HG02852 (cell line): Measurements from ENCODE around the gene FSTL4.

Experiments used
- ATAC-seq: cut with Tn5 transposase; IDR thresholded peaks from one replicate; pipeline ENCODE4 v1.9.1; 2021; ENCODE audit warnings: mild to moderate bottlenecking, moderate library complexity; ENCODE audit not compliant: unreplicated experiment

FSTL4 gene

DNA sequence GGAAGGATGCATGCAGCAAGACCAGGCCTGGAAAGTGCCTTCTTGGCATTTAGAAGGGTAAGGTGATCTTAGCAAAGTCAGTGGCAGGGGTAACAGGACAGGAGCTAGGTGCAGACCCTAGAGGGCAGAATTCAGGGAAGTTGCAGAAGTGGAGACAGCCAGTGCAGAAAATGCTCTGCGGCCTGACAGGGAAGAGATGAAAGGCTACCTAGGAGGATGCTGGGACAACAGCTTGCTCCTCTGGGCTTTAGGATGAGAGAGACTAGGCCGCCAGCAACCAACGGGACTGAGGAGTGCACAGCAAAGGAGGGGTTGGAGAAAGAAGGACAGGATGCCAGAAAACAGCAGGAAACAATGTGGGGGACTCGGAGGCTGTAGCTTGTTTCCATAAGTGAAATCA lies 219.9 kb downstream of the FSTL4 start:
- ATAC-seq: no peak

DNA sequence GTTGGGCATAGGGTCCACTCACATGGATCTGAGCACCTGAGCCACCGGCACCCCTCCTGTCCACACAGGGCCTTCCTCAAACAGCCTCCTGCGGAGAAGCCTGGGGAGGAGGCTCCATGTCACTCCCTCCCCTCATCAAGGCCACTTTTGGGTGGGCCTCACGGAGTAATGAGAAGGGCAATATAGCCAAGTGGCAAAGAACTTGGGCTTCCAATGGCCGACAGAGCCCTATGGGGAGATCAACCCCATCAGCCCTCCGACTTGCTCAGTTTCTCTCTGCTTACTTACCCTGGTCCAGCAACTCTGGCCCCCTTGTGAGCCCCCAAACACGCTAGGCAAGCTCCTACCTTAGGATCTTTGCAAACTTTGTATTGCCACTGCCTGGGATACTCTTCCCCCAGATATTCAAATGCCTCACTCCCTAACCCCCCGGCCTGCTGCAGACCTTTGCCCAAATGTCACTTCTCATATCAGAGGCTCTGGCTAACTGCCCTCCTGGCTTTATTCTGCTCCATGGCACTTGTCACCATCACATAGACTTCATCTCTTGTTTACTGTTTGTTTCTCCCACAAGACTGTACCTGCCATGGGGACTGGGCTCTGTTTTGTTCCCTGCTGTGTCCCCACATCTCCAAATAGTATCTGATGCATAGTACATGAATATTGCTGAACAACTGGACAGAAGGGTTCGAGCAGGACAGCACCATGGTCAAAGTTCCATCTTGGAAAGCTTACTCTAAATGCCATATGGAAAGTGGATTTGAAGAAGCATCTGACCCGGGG lies 220.8 kb downstream of the FSTL4 start:
- no peak for ATAC-seq

DNA sequence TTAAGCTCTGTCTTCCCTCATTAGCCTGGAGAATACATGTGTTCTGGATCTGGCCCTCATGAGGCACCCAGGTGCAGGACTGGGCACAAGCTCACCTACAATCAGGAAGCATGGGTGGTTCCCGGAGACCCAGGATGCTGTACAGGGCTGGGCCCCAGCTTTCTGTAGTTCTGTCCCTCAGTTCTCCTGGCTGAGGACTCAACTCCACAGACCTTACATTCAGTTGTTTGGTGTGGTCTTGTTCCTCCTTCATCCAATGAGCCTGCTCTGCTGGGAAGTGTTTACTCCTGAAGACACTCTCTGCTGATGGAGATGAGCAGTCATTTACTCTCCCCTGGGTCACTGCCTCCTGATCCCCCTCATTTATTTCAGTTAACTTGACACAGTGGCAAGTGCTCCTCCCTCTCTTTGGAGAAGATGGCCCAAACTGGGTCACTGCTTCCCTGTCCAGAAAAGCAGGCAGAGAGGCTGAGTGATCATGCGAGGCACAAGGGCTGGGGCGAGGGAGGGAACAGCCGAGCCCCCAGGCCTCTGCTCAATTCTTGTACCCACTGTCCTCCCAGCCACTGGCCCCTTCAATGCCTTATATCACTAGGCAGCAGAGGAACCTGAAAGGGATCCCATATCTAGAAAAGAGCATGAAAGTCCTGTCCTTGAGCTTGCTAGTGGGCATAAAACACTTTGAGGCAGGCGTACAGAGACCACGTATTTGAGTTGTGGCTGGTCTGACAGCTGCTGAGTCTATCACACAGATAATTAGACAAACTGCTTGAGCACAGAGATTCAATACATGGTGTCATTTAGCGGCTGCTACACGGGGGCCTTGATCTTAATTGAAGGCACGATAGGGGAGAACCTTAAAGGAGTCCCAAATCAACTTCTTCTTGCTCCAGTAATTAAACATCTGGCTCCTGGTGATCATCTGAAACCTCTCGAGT lies 221.7 kb downstream of the FSTL4 start:
- no peak for ATAC-seq

DNA sequence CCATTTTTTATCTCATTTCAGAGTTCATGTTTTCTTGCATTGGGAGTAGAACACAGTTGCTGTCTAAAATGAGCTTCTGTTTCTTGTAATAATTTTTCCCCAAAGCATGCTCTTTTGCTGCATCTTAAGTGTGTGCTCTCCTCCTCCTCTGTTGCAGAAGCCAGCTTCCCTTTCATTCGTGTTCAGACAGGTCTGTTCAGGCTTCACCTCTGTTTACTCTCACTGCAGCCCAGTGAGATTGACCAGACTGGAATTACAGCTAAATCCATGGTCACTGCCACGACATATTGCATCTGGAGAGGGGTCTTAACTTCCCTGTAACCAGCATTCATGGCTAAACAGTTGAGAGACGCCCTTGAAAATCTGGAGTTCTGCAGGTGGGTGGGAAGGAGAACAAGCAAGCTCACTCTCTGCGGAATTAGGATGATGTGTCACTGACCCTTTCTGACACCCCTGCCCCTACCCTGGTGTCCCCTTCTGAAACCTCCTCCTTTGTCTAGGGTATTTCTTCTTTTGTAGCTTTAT lies 223.2 kb downstream of the FSTL4 start:
- ATAC-seq: no peak

- ATAC-seq: no peak
These were observed 224.7 kb downstream of the FSTL4 start for GRCh38 chr5:133387621-133388020.

DNA sequence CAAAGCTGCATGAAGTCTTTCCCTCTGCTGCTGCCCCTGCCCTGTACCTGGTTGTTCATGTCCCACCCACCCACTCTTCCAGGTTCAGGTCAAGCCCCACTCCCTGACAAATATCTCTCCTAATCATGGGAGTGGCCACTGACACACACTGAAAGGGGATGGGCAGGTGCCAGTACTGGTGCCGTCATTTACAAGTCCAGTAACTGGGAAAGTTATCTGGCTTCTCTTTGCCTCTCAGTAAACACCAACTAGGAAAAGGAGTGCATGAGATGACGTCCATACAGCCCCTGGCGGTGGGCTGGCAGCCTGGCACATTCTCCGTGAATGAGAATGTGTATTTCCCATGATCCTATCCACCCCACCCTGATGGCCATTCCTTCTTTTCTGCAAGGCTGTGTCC lies 225.2 kb downstream of the FSTL4 start:
- no peak for ATAC-seq

DNA sequence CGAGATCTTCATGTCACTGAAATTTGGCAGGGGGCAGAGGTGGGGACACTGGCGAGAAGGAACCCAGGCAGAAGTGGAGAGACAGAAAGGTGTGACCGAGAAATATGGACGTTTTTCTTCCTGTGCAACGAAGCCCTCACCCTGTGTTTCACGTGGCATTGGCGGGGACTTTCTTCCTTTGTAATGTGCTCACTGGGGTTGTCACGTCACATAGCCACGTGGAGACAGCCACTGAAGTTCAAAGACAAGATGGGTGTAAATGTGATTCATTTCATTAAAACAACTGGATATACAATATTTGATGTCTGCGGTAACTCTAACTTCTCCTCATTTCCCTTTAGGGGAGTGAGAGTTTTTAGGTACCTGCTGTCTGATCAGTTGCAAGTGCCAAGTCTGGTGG lies 225.7 kb downstream of the FSTL4 start:
- no peak for ATAC-seq

- ATAC-seq: no peak
These were observed 227.0 kb downstream of the FSTL4 start for GRCh38 chr5:133385346-133385745.

- no peak for ATAC-seq
These were observed 227.4 kb downstream of the FSTL4 start for GRCh38 chr5:133384903-133385302.

- no peak for ATAC-seq
These were observed 228.1 kb downstream of the FSTL4 start for GRCh38 chr5:133384120-133384855.

DNA sequence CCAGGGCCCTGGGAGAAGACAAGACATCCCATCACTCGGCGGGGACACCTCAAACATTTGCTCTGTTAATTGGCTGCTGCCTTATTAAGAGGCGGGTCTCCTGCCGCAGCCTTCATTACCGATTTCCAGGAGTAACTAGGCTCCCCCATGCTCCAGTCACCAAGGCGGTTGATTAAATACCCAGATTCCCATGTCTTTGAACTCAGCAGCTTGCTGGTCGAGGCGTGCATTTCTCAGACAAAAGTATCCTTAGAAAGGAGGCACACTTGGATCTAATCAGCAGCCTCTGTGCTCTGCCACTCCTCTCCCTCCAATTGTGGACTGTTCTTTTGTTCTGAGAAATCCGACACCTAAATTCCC lies 228.8 kb downstream of the FSTL4 start:
- no peak for ATAC-seq

GRCh38 chr5:133382661-133383579 lies 229.4 kb downstream of the FSTL4 start:
- ATAC-seq: no peak

GRCh38 chr5:133381571-133382365 lies 230.6 kb downstream of the FSTL4 start:
- ATAC-seq: no peak

GRCh38 chr5:133381041-133381440 lies 231.3 kb downstream of the FSTL4 start:
- no peak for ATAC-seq

GRCh38 chr5:133377736-133378135 lies 234.6 kb downstream of the FSTL4 start:
- ATAC-seq: no peak

DNA sequence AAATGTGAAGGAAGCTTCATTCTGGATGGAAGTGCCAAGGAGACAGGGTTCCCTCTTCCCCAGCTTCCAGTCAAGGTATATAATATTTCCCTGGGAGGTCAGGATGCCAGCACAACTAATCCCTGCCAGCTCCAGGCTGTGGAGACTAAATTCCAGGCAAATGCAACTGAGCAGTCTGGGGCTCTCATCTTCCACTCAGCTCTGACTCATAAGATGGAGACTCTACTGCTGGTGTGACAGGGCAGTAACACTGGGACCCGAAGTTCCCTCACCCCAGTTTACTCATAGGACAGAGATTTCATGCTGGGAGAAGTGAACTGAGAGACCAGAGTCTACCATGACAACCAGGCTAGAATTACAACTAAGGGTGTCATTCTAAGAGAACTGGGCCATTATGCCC lies 235.4 kb downstream of the FSTL4 start:
- ATAC-seq: no peak

DNA sequence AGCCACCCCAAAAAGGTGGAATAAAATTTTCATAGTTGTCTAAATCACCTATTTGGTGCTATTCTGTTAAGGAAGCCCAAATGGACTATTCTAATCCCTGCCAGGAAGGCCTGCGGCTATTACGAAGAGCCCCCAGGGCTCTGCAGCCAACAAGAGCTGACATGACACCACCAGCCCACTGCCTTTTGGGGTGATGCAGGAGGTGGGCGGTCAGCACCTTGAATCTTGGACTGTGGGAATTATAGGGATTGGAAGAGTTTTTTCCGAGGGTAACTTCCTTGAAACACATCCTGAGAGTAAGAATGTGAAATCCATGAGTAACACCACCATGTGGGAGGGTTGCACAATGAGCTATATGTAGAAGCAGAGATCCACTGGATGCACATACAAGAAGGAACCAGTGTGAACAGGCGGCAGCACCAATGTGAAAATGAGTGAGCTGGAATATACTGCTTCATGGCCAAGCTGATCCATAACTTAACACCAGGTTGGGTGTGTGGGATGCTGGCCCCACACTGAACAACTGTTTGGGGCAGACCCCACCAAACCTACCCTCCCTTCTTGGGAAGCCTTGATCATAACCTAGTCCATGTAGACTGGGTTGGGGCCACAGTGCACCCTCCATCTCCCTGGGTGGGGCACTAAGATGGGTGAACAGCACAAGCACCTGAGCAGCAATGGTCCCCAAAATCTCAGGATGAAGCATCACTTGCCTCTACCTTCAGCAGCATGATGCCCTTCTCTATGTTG lies 239.0 kb downstream of the FSTL4 start:
- ATAC-seq: no peak

- no peak for ATAC-seq
These were observed 239.9 kb downstream of the FSTL4 start for GRCh38 chr5:133372293-133372937.
